AG10803 (cell line): Measurements from ENCODE around the gene AHSP.
"Not testable (repeated sequence)": the region's sequence is repeated elsewhere in the genome, so short reads cannot be mapped to it uniquely, and the experiment has no call there.

Source experiments
- DNase-seq: peaks from one replicate; pipeline ENCODE4 v3.0.0; 2010; ENCODE audit warnings: low read depth
- H3K4me3 ChIP-seq: 2 replicates; pipeline ENCODE4 v1.5.1; 2011; ENCODE audit warnings: mild to moderate bottlenecking, low read length, control low read depth
- CTCF ChIP-seq: conservative IDR thresholded peaks from 2 replicates; pipeline ENCODE4 v1.5.1; 2011; ENCODE audit warnings: mild to moderate bottlenecking, low read length, control low read depth, inconsistent platforms

Gene AHSP

GRCh38 chr16:31527734-31528274 lies at the start of gene AHSP:
Gene AHSP (plus strand): TSS chr16:31527900. CDS start chr16:31528140, 240 bp downstream.
- DNase-seq, result no peak
- no peak for TF ChIP-seq CTCF
- H3K4me3 ChIP-seq, result peak within 1 kb of the TSS; percentile 53

GRCh38 chr16:31478956-31479355 lies 48.7 kb upstream of the AHSP start:
- no peak overlapping the region for H3K4me3 ChIP-seq
- no peak for TF ChIP-seq CTCF
- no peak for DNase-seq

- TF ChIP-seq CTCF, result no peak
- no peak for DNase-seq
- H3K4me3 ChIP-seq, result no peak overlapping the region
These were observed 47.9 kb upstream of the AHSP start for GRCh38 chr16:31479751-31480150.

GRCh38 chr16:31480851-31481536 lies 46.7 kb upstream of the AHSP start:
- no peak overlapping the region for H3K4me3 ChIP-seq
- TF ChIP-seq CTCF, result no peak
- no peak for DNase-seq

- DNase-seq, result no peak
- H3K4me3 ChIP-seq, result no peak within 1 kb of the TSS
These were observed 44.6 kb upstream of the AHSP start, which contains the start of gene SLC5A2 for GRCh38 chr16:31483081-31483480. Gene SLC5A2 (plus strand): TSS chr16:31483123. CDS start chr16:31483137, 14 bp downstream.

GRCh38 chr16:31484048-31484447 lies 43.7 kb upstream of the AHSP start:
- not testable (repeated sequence) for DNase-seq, H3K4me3 ChIP-seq

More at GRCh38 chr16:31483081-31483480, 44.6 kb upstream of the AHSP start, which contains the start of gene SLC5A2:
- TF ChIP-seq CTCF, result no peak

GRCh38 chr16:31484491-31485171 lies 43.1 kb upstream of the AHSP start:
- no peak overlapping the region for H3K4me3 ChIP-seq
- no peak for TF ChIP-seq CTCF
- DNase-seq, result no peak
